Activated CD8-positive, alpha-beta memory T cell treated with anti-CD3 and anti-CD28 coated beads for 4 hours (primary cell): Measurements from ENCODE around the gene ERN1.

Source experiments
- DNase-seq, 2 donors: peaks; one replicate each; pipeline ENCODE4 v3.0.0-alpha.2; 2020; ENCODE audit warnings: low read depth in 2 of 2

Gene ERN1

DNA sequence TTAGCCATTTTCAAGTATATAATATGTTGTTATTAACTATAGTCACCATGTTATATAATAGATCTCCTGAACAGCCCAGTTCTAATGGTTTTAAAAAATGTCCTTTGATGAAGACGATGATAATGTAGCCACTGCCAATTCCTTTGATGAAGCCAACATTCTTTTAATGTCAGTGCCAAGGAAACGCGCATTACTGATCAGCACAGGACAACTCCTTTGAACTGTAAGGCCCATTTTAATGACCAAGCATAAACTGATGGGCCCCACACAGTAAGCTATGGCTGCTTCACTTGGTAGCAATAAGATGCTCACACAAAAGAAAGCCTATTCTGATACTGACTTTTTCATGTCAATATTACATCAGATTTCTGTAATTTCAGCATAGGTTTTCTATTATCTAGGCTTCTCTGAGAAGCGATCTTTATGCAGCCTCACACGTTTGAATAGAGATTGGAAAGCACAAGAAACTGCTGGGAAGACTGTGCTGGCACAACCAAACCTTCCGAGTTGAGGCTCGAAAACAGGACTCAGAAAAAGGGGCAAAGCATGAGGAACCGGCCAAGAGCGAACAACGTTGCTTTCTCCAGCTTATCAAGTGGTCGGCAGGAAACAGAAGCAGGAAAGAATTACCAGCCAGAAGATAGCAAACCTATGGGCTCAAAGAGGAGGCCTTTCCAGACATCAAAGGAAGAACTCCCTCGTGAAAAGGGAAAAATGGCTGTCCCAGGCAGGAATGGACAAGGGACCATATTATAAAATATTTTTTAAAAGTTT is 19.4 kb downstream of the ERN1 start:
- no peak for DNase-seq

DNA sequence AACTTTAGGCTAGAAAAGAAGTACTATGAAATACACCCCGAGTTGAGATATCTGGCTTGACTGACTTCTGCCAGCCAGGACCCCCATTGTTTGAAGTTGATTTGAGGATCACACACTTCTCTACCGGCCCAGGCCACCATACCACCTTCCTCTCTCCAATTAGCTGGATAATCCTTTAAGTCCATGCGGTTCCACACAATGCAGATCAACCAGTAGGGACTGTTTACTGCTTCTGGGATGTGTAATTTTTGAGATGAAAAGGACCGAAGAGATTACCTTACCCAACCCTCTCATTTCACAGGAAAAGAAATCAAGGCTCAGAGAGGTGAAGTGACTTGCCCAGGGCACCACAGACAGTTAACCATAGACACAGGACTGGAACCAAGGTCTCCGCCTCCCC is 20.5 kb downstream of the ERN1 start:
- DNase-seq: no peak

DNA sequence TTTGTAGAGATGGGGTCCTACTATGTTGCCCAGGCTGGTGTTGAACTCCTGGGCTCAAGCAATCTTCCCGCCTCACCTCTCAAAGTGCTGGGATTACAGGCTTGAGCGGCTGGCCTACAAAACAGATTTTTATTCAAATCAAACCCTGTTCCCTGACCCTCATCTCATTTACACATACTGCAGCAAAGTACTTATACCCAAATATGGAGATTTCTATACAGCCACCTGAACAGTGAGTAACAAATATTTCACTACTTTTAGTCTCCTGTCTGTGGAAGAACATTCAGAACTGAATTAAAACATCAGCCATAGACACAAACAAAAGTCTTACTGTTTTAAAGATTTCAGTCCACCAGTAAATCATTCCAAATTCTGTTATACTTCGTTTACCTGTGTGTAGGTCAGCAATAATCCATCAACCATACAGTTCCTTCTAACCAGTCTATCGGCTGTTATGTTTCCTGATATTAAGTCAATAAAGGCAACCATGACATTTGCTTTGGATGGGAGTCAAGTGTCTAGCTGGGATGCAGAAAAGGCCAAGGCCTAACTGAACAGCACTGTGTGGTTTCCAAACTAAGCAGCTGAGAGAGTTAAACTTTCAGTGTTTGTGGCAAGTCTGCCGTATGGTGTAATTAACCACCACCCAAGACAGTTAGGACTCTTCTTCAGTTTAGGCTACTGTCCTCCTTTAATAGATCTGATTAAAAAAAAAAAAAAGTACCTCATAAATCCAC is 22.3 kb downstream of the ERN1 start:
- no peak for DNase-seq

GRCh38 chr17:64106918-64107317 is 23.0 kb downstream of the ERN1 start:
- DNase-seq: no peak

GRCh38 chr17:64103391-64104364 is 26.3 kb downstream of the ERN1 start:
- DNase-seq: no peak

- DNase-seq: no peak
Measured at GRCh38 chr17:64102627-64103390, 27.1 kb downstream of the ERN1 start.

GRCh38 chr17:64099543-64099942 is 30.4 kb downstream of the ERN1 start:
- DNase-seq: no peak

DNA sequence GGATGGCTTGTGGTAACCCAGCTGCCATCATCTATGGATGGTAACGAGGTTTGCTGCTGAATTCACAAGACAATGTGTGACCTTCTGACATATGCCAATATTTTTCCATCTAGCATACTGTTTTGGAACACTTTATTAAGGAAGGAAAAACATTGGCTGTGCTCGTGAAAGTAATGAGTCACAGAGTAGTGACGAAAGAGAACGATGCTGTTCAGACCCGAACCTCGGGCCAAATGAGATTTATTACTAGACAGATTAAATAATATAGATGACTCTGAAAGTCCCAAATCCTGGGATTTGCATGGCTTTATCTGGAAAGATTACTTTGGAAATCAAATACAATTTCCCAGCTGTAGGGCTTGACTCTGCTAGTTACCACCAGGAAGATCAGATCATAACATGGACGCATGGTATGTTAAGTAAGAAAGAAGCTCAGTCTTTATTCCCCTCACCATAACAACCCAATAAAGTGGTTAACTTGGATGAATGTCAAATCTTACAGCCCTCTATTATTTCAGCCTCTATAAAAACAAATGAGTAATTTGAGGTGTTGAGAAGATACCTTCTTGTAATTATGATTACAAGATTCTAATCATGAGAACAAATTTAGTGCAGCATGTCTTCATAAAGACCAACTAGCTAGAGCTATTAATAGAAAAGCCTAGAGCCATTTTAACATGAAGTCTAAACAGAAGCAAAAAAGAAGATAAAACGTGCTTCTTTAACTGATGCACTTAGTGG is 32.6 kb downstream of the ERN1 start:
- no peak for DNase-seq

GRCh38 chr17:64096037-64096436 is 33.9 kb downstream of the ERN1 start:
- DNase-seq: no peak

GRCh38 chr17:64095144-64095882 is 34.6 kb downstream of the ERN1 start:
- DNase-seq: no peak

DNA sequence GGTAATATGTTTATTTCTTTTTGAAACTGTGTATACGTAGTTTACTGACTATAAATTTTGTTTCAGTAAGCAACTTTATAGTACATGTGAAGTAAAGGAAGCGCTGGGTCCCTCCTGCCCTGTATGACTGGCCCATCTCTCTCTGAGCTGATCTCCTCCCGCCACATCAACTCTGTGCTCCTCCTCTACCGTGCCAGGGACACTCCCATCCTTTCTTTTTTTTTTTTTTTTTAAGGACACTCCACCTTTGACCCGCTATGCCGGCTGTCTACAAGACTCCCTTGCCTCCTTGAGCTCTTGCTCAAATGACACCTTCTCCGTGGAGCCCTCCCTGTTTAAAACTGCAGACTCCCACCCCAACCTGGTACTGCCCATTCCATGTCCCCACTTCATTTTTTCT is 35.5 kb downstream of the ERN1 start:
- DNase-seq: no peak

DNA sequence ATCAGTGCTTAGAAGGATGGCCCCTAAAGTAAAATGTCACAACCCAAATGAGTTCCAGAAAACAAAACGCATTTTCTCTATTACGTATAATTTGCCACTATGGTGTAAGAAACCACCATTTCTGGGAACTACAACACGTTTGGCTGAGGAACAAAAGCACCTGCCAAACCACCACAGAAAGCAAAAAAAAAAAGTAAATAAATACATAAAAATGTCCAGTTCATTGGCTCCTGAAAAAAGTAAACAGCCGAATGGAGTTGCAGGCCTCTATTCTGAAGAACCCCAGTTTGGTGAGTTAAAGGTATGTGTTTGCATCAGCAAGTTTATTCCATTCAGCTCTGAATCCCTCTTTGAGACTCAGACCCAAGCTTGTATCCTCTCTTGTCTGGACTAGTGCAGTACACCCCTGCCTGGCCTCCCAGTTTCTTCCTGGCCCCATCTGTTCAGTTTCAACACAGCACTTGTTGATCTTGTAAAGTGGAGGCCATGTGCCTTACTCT is 36.9 kb downstream of the ERN1 start:
- no peak for DNase-seq

GRCh38 chr17:64092113-64092512 is 37.8 kb downstream of the ERN1 start:
- no peak for DNase-seq

- no peak for DNase-seq
Measured at GRCh38 chr17:64091571-64091970, 38.4 kb downstream of the ERN1 start.

GRCh38 chr17:64091116-64091515 is 38.8 kb downstream of the ERN1 start:
- DNase-seq: no peak

GRCh38 chr17:64090144-64090543 is 39.8 kb downstream of the ERN1 start:
- no peak for DNase-seq

DNA sequence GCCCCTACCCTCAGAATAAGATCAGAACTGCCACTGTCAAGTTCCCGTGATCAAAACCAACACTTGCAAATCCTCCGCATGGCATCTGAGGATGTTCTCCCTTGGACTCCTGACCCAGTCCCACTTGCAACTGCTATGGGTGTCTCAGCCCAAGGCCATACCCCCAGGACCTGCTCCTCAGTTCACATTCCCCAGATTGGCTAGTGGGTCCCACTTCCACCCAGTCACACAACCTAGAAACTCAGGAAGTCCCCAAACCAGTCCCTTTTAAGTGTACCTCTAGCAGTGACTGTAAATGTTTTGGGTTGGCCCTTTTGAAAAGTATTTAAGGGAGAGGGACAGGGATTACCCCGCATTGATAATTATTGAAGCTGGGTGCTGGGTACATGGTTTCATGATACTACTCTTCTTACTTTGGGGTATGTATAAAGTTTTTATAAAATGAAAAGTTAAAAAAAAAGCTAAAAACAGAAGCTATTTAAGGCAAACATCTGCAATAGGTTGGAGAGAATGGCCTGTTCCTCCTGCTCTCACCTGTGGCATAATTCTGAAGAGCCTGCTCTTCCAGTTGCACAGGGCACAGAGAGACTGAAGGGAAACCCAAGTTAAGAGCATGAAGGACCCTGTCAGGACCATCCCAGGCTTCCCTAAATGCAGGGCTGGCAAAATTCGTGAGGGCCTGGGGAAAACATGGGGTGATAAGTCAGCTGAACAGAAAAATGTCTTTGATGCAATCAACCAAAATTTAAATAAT is 42.5 kb downstream of the ERN1 start:
- DNase-seq: no peak

GRCh38 chr17:64085650-64086005 is 44.3 kb downstream of the ERN1 start:
- DNase-seq: no peak
